GM19193 (cell line): ENCODE measurements around the gene KIAA0232.

ENCODE experiments used
- POLR2A ChIP-seq: IDR thresholded peaks from 4 replicates; pipeline ENCODE4 v1.6.1; 2011; ENCODE audit not compliant: insufficient read depth, insufficient read length; ENCODE audit errors: extremely low read depth

KIAA0232 gene

DNA sequence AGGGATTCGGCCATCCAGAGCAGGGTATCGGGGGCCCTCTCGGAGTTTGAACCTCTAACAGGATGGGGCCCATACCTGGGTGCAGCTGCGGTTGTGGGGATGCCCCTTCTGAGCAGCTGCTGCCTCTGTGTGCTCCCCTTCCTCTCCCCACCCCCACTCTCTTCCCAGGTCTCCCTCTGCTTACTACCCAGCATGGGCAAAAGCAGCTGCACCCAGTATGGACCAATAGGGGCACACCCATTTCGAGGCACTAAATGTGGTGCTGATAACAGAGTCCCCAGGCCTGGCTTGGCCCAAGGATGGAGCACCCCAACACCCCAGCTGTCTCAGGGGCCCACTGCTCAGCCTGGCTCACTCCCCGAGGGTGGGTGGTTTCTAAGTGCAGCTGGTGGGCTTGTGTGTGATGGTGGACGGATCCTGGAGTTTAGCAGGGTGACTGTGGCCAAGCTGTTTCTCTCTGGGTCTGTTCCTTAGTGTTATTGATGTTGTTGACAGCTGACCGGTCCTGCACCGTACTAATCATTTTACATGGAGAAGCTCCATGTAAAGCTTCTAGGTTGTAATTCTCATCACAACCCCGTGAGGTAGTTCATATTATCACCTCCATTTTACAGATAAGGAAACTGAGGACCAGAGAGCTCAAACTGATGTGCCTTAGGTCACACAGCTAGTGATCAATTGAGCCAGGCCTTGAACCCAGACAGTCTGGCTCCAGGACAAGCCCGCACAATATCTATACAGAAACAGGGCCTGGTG lies 13.1 kb upstream of the KIAA0232 start:
- no peak for TF ChIP-seq POLR2A

DNA sequence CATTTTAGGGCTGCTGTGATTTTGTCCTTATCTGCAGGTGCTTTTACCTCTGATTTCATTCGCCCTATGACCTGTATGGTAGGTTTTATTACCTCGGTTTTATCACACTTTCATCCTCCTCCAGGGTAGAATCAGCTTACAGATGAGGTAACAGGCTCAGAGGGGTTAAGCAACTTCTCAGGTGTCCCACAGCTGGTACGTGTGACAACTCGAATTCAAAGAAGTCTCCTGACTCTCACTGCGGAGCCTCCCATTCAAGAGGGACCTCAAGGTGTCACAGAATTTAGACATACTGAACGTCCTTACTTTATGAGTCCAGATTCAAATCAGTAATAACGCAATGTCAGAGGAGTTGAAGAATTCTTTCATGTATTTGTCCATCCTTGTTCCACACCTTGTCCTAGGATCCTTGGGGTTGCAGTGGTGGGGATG lies 12.5 kb upstream of the KIAA0232 start:
- TF ChIP-seq POLR2A, result no peak

DNA sequence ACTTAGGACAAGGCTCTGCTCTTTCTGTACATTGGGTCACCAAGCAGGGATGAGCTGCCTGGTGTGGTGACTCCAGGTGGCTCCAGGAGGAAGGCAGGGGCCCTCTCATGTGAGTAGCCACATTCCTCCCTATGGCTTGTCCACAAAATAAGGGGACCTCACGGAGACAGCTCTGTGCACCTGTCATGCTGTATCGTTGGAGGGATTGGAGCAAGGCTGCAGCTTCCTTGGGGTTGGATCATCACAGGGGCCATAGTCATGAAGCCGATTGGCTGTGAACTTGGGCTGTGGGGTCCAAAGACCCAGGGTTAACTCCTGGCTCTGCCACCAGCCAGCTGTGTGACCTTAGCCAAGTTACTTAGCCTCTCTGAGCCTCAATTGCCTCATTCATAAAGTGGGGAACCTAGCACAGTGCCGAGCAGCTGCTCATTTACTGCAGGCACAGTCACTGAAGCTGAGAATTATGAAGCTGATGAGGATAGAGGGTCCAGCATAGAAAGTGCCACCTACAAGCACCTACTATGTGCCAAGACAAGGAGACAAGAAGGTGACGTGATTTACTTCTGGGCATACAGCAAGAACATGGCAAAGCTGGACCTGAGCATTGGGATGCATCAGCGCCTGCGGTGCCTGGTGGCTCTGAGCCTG lies 11.8 kb upstream of the KIAA0232 start:
- TF ChIP-seq POLR2A, result no peak

DNA sequence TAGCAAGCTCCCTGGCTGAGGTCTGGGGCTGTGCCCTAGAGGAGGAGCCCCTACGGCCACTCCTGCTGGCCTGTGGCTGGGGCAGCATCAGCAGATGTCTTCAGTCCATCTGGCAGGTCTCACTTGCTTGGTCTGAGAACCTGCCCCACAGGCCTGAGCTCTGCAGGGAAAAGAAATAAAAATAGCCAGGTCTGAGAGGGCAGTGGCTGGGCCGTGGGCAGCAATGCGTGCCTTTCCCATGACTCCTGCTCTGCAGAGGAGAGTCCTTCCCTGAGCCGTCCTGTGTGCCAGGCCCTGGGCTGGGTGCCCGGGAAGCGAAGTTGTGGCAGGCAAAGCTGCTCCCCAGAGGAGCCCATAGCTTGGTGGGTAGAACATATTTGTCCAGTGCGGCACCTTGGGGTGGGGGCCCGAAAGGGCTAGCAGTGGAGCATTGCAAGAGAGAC lies 11.3 kb upstream of the KIAA0232 start:
- no peak for TF ChIP-seq POLR2A

DNA sequence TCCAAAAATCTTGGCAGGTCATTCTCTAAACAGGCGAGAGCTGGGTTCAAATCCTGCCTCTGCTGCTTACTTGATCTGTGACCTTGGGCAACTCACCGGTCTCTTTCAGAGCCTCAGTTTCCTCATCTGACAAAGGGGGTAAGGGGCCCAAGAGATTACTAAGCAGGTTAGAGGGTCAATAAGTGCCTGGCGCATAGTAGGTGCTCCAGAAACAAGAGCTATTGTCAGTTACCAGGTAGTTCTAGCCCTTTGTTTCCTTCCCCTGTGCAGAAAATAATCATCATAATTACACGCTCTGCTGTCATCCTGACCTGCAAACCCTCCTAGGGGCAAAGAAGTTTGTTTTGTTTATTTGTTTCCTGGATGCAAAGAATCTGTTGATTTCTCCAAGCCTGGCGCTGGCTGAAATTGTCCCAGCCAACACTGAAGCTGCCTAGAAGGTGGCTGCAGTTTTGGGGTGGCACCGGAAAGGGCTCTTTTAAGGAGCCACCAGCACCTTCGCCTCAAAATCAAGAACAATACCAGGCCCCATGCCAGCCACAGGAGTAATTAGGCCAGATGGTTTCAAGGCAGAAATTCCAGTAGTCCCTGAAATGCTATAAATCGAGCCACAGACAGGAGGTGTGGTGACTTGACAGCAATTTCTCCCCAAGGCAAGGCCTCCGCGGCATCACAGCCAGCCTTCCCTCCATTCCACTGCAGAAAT lies 10.2 kb upstream of the KIAA0232 start:
- no peak for TF ChIP-seq POLR2A

DNA sequence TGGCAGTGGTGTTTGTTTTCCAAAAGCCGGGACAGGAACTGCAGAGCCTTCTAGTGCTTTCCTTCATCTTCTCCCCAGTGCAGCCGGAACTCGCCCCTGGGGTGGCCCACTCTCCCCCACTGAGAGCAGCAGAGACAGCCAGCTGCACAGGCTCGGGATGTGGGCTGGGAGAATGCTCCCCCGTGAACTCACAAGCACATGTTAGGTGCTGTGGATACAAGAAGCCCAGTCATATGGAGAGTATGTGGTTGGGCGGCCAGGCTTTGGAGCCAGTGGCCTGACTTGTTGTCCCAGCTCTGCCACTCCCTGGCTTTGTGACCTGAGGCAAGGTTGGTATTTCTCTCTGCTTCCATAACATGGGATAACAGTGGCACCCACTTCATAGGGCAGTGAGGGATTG lies 9.4 kb upstream of the KIAA0232 start:
- no peak for TF ChIP-seq POLR2A

DNA sequence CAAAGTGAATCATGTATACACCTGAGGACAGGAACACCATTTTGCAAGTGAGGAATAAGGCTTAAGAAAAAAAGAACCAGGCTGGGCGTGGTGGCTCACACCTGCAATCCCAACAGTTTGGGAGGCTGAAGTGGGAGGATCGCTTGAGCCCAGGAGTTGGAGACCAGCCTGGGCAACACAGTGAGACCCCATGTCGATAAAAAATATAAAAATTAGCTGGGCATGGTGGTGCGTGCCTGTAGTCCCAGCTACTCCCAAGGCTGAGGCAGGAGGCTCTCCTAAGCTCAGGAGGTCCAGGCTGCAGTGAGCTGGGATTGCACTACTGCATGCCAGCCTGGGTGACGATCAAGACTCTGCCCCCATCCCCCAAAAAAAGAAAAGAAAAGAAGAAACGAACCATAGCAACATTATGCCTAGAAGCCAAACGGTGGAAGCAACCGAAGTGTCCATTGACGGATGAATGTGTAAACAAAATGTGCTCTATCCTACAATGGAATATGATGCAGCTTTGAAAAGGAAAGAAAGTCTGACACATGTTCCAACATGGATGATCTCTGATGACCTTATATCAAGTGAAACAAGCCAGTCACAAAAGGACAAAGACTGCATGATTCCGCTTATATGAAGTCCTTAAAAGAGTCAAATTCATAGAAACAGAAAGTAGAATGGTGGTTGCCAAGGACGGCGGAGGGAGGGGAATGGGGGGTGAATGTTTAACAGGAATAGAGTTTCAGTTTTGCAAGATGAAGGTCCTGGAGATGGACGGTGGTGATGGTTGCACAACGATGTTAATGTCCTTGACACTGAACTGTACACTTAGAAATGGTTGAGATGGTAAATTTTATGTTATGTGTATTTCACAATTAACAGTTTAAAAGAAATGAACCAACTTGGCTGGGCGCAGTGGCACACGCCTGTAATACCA lies 8.6 kb upstream of the KIAA0232 start:
- TF ChIP-seq POLR2A, result no peak

DNA sequence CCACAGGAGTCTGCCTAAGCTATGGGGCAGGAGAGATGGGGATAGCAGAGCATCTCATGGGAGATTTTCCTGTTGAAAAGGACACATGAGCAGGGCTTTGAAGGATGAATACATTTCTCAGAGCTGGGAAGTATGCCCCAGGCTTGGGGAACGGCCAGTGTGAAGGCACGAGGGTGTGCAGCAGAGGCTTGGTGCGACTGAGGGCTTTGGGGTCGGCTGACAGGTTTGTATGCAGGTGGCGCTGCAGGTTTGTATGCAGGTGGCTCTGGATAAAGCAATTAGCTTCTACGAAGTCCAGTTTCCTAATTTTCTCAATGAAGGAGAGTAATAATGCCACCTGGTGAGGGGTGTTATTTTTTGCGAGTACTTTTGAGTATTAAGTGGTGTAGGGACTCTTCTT lies 6.8 kb upstream of the KIAA0232 start:
- TF ChIP-seq POLR2A, result no peak

DNA sequence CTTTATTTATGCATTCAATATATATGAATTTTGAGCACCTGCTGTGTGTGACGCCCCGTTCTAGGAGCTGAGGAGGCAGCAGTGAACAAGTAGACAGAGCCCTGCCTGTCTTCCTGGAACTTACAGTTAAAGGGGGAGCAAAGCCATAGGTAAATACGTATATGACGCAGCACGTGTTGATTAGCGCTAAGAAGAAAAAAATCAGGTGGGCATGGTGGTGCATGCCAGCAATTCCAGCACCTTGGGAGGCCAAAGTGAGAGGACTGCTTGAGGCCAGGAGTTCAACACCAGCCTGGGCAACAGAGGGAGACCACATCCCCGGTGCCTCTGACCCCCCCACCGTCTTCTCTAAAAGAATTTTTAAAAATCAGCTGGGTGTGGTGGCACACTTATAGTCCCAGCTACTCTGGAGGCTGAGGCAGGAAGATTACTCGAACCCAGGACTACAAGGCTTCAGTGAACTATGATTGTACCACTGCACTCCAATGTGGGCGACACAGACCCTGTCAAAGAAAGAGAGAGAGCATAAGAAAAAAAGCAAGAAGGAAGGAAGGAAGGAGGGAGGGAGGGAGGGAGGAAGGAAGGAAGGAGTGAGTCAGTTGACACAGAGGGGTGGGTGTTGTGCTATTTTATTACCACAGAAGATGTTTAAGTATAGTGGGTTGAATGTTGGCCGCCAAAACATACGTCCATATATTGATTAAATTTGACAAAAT lies 5.4 kb upstream of the KIAA0232 start:
- no peak for TF ChIP-seq POLR2A

DNA sequence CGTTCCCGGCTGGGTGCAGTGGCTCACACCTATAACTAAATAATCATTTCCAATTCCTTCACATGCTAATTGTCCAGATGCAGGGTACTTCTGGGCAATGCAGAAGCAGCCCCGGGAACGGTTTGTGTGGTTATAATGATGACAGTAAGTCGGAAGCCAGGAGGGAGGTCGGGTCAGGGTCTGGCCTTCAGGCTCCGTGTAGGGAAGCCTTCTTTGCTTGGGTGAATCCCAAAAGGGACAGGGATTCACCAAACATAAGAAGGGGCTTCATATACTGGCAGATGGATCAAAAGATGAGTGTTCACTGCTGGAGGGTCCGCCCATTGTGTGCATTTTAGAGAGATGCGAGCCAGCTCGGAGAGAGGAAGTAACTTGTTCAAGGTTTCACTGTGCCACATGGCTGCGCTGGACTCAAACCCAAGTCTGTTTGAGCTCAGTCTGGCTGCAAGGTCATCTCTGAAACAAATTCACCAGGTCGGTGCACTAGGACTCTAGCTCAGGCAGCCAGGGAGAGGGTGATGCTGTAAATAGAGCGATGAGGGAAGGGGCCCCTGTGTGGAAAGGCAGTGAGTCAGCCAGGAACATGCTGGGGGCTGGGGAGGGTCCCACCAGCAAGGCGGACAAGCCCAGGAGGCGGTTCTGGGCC lies 4.8 kb upstream of the KIAA0232 start:
- TF ChIP-seq POLR2A, result no peak

DNA sequence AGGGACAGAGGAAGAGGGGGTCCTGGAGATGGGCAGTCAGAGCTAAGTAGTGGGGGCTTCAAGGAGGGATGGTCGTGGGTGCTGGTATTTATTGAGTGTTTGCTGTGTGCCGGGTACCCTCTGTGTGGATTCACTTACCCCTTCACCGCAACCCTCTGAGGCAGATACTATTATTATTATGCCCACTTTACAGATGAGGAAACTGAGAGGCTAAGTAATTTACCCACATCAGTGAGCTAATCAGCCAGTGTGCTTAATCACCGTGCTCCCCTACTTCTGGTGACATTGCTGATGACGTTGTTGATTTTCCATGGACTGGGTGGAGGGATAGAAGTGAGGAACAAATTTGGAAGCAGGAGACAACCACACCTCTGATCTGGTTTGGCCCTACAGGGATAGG lies 4.1 kb upstream of the KIAA0232 start:
- TF ChIP-seq POLR2A, result no peak

DNA sequence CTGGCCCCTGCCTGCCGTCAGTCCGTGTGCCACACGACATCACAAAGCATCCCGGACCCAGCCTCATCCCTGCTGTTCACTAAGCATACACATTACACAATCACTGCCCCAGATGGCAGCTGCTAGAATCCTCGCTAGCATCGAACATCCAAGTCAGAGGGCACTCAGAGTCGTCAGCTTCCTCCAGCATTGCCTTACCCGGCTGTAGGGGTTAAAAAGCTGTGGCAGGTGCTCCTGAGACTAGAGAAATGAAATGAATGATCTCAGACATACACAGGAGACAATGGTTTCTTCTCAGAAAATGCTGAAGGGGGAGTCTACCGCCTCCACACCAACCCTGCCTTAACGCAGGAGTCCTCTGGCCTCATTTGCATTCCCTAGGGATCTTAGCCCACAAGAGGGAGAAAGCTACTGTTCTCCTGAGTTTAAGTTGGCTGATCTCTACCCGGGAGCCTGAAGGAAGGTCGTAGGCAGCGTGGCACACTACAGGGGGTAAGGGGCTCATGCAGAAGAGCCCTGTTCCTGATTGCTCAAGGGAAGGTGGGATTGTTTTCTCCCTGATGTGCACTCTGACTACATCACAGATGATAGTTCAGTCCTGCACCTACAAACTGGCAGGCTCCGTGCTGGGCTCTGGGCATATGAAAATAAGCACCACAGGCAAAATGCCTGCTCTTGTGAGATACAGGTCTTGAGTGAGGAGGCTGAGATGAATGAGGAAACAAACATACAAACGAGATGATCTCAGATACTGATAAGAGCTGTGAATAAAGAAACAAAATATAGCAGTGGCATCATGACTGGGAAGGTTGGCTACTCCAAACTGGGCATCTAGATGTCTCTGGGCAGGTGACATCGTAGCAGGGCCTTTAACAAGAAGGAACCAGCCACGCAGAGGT lies 2.6 kb upstream of the KIAA0232 start:
- no peak for TF ChIP-seq POLR2A

DNA sequence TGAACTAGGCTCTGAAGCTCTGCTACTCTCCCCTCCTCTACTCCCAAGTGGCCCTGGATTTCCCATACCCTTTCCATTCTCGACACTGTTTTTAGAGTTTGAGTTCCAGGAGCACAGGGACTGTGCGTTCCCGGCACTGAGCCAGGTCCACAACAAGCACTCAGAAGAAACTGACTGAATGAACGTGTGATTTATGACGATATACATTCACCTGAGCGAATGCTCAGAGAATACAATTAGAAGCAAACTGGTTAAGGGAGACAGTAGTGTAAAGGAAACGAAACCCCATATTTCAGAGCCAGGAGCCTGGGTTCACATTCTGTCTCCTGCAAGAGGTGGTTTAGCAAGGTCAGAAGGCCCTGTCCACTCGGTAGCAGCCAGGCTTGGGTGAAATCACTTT lies 1.4 kb upstream of the KIAA0232 start:
- TF ChIP-seq POLR2A, result no peak
